NCI-H2107 treated with DMSO at 0.1 percent for 48 hours (cell line): ENCODE data around the gene SETD6.
"Not testable (repeated sequence)": the region's sequence is repeated elsewhere in the genome, so short reads cannot be mapped to it uniquely, and the experiment has no call there.

ENCODE experiments used
- DNase-seq: peaks from one replicate; lab custom pipeline; 2025; ENCODE audit not compliant: unreplicated experiment; lab: John Stamatoyannopoulos, UW

The SETD6 gene

GRCh38 chr16:58535100-58535499 lies 19.8 kb downstream of the SETD6 start:
- DNase-seq: no peak

GRCh38 chr16:58536278-58536677 lies 21.0 kb downstream of the SETD6 start:
- DNase-seq: no peak

GRCh38 chr16:58537124-58537906 lies 22.0 kb downstream of the SETD6 start:
- no peak for DNase-seq

- no peak for DNase-seq
Measured at GRCh38 chr16:58541711-58542110, 26.4 kb downstream of the SETD6 start.

GRCh38 chr16:58542291-58542690 lies 27.0 kb downstream of the SETD6 start:
- DNase-seq: no peak

- DNase-seq: no peak
Measured at GRCh38 chr16:58543685-58544084, 28.4 kb downstream of the SETD6 start.

- no peak for DNase-seq
Measured at GRCh38 chr16:58548378-58548777, 33.1 kb downstream of the SETD6 start.

GRCh38 chr16:58551496-58551895 lies 36.2 kb downstream of the SETD6 start:
- no peak for DNase-seq

- no peak for DNase-seq
Measured at GRCh38 chr16:58556678-58557077, 41.4 kb downstream of the SETD6 start.

- no peak for DNase-seq
Measured at GRCh38 chr16:58563235-58563634, 47.9 kb downstream of the SETD6 start.

- no peak for DNase-seq
Measured at GRCh38 chr16:58563775-58564174, 48.5 kb downstream of the SETD6 start.

- DNase-seq: not testable (repeated sequence)
Measured at GRCh38 chr16:58565697-58566096, 50.4 kb downstream of the SETD6 start.
